Measurements from ENCODE around the gene MISP. TPM values are rescaled to one million over a fixed set of nuclear protein-coding genes. Genes with fewer than 3 reads are reported as not detected.
A peak's percentile ranks its signal among the peaks of the same experiment; 100 is the strongest.

The MISP gene
- total RNA-seq, 2 donors from 2014 or later, result 0.50 TPM; not detected in 1

DNA sequence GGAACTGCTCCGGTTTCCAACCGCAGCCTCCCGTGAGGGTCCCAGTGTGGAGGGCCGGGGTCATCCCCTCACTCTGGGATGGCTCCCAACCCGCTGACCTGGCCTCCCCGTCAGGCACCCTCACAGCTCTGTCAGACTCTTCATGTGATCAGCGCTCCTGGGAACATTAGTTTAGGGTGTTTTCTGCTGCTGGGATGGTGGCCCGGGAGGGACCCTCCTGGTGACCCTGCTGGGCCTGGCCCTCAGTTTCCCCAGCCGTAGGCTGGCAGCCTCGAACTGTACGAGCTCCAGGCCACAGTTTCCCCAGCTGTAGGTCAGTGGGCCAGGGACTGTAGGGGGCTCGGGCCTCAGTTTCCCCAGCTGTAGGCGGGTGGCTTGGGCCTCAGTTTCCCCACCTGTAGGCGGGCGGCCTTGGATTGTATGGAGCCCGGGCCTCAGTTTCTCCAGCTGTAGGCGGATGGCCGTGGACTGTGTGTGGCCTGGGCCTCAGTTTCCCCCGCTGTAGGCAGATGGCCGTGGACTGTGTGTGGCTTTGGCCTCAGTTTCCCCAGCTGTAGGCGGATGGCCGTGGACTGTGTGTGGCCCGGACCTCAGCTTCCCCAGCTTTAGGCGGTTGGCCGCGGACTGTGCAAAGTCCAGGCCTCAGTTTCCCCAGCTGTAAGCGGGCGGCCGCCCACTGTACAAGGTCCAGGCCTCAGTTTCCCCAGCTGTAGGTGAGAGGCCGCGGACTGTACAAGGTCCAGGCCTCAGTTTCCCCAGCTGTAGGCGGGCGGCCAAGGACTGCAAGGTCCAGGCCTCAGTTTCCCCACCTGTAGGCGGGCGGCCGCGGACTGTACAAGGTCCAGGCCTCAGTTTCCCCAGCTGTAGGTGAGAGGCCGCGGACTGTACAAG, 45.0 kb downstream of the MISP start:
- DNase-seq (ENCODE audit: low spot score in 2 of 2) (no peak), ATAC-seq (no peak)
- peak overlapping the region in 1 of 2 donors; percentile 92 for H3K27ac Mint-ChIP-seq
- H3K36me3 Mint-ChIP-seq, result peaks cover 26 to 27% of the 10 kb centered on the region in 2 donors
- no peaks in the 10 kb centered on the region for H3K9me3 Mint-ChIP-seq

DNA sequence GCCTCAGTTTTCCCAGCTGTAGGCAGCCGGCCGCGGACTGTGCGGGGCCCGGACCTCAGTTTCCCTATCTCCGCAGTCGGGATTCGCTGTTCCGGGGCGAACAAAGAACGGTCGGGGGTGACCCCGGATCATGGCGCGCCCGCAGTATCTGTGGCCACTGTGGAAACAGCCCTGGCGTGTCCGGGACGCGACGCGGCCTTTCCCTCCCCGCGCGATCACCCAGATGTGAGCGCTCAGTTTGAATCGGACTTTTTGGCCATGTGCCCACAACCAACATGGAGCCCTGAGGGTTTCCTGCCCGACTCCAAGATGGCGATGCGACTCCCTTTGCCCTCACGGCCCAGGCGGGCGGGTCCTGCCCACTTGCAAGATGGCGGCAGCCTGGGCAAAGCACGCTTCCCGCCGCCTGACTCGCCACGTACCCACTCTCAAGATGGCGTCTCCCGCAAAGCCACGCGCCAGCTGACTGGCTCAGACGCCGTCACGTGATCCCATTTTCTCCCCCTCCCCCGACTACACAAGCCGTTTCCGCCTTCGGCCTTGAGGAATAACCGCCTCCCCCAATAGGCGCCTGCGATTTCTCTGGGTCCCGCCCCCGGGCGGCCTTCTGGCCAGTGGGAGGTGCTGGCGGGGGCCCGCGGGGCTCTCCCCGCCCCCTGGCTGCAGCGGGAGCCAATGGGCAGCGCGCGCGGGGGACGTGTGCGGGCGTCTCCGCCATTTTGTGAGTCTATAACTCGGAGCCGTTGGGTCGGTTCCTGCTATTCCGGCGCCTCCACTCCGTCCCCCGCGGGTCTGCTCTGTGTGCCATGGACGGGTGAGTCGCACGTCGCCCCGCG, 46.0 kb downstream of the MISP start, which contains the start of gene PTBP1:
TSS of gene PTBP1 (plus strand) at position 761 of the 836 bp plus-strand sequence. CDS start at position 807, 46 bp downstream.
- Mint-ChIP-seq H3K27ac (peak within 1 kb of the TSS; percentile 92 to 97), H3K36me3 (peaks cover 26 to 27% of the 10 kb centered on the region in 2 donors), H3K9me3 (no peaks in the 10 kb centered on the region)
- ATAC-seq (peak; percentile 84 to 85), DNase-seq (ENCODE audit: low spot score in 2 of 2) (peak; percentile 97 to 100)

DNA sequence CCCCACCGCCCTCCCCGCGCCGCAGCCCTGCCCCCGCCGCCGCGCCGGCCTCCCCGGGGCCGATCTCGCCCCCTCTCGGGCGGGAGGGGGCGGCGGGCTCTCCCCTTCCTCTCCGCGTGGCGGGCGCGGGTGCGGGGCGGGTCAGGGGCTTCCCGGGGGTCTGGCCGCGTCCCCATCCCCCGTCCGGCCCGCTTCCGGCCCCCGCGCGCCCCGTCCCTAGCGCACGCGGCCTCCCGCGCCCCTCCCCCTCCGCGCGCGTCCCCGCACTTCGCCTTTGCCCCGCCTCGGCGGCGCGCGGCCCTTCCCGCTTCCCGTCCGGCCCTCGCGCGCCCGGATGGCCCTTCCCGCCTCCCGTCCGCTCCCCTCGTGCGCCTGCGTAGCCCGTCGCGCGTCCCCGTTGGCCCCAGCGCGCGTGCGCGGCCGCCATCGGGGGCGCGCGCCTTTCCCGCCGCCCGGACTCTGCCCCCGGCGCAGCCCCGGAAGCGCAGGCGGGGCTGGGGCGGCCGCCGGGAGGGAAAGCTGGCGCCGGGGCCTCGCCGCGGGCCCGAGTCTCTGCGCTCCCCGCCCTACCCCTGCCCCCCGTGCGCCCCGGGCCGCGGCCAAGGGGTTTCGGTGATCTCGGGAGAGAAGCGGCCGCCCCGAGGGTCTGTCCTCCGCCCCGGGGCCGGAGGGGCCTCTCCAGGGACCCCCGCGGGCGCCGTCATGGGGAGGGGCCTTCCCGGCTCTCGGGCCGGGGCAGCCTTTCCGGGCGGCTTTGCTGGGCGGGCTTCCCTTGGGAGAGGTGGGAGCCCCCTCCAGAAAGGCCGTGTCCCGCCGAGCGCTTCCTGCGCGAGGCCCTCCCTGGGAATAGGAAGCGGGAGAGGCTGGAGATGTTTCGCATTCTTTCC, 46.9 kb downstream of the MISP start:
- peak overlapping the region; percentile 92 to 97 for H3K27ac Mint-ChIP-seq
- peak; percentile 93 to 94 for DNase-seq (ENCODE audit: low spot score in 2 of 2)
- peak; percentile 37 to 43 for ATAC-seq
- H3K36me3 Mint-ChIP-seq, result peaks cover 31% of the 10 kb centered on the region in 2 donors
- no peaks in the 10 kb centered on the region for H3K9me3 Mint-ChIP-seq

DNA sequence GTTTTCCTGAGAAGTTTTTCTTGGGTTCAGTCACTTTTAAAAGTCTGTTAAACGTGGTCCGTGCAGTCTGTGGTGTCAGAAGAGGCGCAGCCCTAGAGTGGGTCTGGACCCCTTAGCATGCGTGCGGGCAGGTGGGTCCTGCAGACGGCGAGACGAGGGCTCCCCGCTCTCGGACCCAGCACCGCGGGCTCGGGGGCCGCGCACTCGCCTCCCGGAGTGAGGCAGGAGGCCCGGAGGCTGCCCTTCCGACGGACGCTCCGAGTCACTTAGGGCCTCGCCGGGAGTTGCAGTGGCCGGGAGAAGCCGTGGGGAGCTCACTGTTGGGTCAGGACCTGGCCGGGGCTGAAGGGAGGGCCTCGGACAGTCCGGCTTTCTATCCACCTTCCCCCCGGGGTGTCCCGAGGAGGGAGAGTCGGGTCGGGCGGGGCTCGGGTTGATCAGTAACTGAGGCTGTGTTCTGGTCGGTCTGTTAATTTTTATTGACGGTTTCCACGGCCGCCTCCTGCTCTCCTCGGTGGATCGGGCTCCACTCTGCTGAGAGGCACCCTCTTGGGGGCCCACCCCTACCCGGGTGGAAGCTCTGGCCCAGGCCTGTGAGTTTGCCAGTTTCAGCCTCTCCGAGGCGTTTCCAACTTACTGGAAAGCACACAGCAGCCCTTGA, 47.6 kb downstream of the MISP start:
- peak overlapping the region; percentile 92 to 97 for H3K27ac Mint-ChIP-seq
- ATAC-seq, result no peak
- H3K9me3 Mint-ChIP-seq, result no peaks in the 10 kb centered on the region
- peaks cover 36 to 37% of the 10 kb centered on the region in 2 donors for H3K36me3 Mint-ChIP-seq
- DNase-seq (ENCODE audit: low spot score in 2 of 2), result peak in 1 of 2 donors; percentile 38

DNA sequence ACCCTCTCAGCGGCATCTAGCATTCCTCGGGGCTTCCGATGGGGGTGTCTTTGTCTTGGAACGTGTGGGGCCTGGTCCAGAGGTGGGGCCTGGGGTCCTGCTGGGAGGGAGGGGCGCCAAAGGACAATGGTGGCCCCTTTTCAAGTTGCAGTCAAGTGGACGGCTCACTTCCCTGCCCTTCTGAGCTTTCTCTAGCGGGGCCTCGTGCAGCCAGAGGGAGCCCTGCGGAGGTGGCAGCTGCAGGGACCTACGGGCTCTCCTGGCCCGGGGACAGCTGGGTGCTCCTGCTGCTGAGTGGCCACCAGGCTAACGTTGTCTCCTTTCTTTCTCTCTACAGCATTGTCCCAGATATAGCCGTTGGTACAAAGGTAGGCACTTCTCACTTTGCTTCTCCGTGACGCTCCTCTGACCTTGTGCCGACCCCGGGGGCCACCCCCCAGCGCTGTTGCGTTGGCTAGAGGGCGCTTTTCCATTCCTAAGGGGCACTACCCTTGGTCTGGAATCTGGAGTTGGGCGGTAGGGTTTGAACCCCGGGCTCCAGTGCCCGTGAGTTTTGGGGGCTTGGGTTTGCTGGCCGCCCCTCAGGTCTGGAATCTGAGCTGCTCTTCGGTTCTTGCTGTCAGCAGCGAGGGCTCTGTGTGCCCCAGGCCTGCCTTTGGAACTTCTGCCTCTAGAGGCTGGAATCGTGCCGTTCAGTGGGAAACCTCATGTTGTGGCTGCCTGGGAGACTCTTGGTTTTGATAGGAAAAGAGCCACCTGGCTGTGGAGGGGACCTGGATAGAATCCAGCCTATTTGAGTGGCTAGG, 48.4 kb downstream of the MISP start:
- no peaks in the 10 kb centered on the region for H3K9me3 Mint-ChIP-seq
- H3K27ac Mint-ChIP-seq, result peak overlapping the region; percentile 92 to 97
- DNase-seq (ENCODE audit: low spot score in 2 of 2) (peak in 1 of 2 donors; percentile 36), ATAC-seq (no peak)
- peaks cover 36 to 40% of the 10 kb centered on the region in 2 donors for H3K36me3 Mint-ChIP-seq

DNA sequence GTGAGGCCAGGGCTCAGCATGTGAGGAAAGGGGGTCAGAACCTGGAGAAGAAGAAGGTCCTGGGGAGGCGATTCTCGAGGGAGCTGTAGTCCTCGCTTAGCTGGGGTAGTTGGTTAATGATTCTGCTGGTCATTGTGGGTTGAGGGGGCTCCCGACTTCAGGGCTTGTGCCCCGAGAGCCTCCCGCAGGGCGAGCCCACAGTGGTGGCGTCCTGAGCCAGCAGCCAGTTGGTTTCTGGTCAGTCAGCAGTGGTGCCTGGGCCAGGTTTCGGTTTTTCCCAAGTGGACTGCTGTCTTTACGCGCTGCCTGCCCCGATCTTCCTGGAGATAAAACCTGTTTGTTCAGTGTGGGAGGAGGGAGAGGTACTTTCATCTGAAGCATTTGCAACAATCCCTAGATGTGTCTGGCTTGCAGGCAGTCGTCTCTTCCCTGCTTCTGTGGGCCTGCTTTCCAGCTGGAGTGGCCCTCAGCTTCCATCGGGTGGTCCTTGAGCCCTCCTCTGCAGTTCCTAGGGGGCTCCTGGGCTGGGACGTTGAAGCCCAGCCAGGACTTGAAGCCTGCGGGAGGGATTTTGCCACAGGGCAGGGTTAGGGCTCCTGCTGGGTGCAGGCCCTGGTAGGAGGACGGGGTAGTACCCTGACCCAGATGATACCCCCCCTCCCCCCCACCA, 49.6 kb downstream of the MISP start:
- peaks cover 40 to 42% of the 10 kb centered on the region in 2 donors for H3K36me3 Mint-ChIP-seq
- ATAC-seq, result no peak
- H3K27ac Mint-ChIP-seq, result peak overlapping the region; percentile 92 to 97
- H3K9me3 Mint-ChIP-seq, result no peaks in the 10 kb centered on the region
- no peak for DNase-seq (ENCODE audit: low spot score in 2 of 2)

DNA sequence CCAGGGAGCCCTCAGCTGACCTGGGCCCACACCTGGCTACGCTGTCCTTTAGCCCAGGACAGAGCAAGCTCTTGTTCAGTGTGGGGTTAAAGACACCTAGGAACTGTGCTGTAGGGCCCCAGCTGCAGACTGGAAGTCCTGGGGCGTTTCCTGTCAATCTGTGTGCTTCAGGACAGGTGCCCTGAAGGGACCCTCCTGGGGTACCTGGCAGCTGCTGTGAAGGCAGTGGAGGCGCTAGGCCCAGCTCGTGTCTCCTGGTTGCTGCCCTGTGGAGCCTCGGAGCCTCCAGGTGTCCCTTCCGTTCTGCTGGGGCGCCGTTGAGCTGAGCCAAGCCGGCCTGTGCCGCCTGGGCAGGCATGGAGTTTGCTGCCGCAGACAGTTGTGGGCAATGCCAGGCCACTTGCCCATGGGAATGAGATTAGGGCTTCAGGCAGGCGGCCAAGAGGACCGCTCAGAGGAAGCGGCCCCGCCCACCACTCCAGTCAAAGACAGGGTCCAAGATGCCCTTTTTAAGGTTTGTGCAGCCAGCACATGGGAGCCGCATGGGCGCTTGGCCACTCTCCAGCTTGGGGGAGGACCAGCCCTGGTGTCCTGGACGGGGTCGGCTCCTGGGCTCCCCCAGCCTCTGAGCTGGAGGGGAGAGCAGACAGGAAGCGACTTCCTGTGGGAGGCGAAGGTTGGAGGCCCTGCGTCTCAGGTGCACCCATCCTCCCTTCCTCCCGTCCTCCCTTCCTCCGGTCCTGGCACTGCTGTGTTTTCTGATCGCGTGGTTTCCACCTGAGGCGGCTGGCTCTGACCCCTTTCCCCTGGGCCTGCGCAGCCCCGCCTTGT, 50.3 kb downstream of the MISP start:
- H3K36me3 Mint-ChIP-seq, result peaks cover 40 to 42% of the 10 kb centered on the region in 2 donors

DNA sequence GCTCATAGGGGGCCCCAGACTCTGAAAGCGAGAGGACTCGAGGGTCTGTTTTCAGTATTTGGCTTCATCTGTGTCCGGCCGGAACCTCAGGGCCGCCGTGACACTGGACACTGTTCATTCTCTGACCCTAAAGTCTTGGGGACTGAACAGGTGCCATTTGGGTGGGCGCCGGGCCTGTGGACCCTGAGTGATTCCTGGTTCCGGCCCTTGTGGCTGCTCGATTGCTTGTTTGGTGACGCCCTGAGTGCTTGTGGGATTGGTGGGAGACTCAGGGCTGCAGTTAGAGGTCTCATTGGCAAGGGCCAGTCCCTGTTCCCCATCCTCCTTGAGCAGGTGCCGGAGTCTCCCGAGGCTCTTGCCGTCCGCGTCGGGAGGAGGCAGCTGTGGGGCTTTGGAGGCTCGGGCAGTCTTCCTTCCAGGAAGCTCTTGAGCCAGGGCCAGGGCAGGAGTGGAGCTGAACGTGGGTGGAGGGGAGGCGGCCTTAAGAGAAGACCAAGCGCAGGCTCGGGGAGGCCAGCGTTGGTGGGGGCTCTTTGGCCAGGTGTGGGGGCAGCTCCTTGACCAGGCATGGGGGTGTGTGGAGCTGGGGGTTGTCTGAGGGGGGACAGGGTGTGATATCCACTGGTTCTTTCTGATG, 51.1 kb downstream of the MISP start:
- Mint-ChIP-seq H3K36me3 (peaks cover 35 to 46% of the 10 kb centered on the region in 2 donors), H3K9me3 (no peaks in the 10 kb centered on the region), H3K27ac (peak overlapping the region; percentile 92 to 98)
- no peak for ATAC-seq
- no peak for DNase-seq (ENCODE audit: low spot score in 2 of 2)

More for the DNA sequence above, 50.3 kb downstream of the MISP start:
- no peaks in the 10 kb centered on the region for H3K9me3 Mint-ChIP-seq
- ATAC-seq (no peak), DNase-seq (ENCODE audit: low spot score in 2 of 2) (peak in 1 of 2 donors; percentile 41)
- H3K27ac Mint-ChIP-seq, result peak overlapping the region; percentile 92 to 98

DNA sequence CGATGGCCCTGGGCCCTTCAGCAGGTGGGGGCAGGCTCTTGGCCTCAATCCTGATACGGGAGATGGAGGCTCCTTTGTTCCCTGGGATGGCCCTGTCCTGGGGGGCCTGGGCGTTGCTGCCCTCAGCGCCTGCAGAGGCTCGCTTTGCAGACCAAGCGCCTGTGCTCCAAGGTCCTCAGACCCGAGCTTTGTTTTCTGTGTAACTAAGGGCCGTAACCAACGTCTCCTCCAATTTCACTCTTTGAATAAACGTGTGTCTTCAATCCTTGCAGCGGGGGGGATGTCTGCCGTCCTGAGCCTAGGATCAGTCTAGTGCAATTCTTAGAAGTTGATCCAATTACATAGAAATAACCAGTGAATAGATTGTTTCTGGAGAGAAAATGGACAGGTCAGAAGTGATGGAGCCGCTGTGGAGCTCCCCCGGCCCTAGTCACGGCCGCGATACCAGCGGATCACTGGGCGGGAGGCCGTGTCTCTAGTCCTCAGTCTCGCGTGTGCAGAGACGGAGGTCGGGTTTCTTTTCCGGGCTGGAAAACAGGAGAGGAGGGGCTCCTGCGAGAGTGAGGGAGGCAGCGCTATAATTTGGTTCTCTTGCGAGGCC, 51.7 kb downstream of the MISP start:
- DNase-seq (ENCODE audit: low spot score in 2 of 2) (no peak), ATAC-seq (no peak)
- Mint-ChIP-seq H3K36me3 (peaks cover 41 to 52% of the 10 kb centered on the region in 2 donors), H3K27ac (peak overlapping the region; percentile 92 to 98), H3K9me3 (no peaks in the 10 kb centered on the region)

DNA sequence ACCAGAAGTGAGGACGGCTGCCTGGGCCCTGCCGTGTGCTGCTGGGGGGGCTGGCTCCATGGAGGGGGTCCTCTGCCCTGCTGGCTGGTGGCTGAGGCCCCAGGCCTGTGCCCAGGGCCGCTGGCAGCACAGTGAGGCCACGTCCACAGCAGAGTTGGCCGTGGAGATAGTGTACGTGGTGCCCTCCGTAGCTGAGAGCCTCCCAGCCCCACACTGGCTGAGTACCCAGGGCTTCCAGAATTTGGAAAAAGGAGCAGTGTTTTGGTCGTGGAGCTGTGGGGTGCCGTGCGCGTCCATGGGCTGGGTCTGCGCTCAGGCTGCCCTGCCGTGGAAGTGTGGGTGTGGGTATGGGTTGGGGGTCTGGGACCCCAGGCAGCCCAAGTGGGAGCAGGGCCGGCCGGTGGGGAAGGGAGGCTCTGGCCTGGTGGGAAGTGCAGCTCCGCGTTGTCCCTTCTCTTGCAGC, 52.2 kb downstream of the MISP start:
- Mint-ChIP-seq H3K9me3 (no peaks in the 10 kb centered on the region), H3K36me3 (peaks cover 47 to 56% of the 10 kb centered on the region in 2 donors), H3K27ac (peak overlapping the region; percentile 92 to 98)
- no peak for DNase-seq (ENCODE audit: low spot score in 2 of 2)
- ATAC-seq, result no peak

DNA sequence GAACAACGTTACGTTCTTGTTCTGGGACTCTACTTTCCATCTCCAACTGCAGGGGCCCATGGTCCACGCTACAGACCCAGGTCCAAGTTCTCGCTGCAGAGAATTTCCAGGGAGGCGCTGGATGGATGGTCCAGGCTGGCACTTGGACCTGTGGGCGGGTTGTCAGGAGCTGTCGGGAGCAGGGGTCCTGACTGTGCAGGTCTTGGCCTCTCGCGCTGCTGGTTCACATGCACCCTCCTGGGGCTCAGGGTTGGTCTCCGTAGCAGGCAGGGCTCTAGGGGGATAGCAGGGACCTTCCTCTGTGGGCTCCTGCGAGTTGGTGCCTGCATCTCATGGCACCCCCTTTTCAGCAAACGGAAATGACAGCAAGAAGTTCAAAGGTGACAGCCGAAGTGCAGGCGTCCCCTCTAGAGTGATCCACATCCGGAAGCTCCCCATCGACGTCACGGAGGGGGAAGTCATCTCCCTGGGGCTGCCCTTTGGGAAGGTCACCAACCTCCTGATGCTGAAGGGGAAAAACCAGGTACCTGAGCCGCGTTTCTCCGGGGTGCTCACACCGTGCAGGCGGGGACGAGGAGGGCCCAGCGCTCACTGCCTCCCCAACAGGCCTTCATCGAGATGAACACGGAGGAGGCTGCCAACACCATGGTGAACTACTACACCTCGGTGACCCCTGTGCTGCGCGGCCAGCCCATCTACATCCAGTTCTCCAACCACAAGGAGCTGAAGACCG, 52.9 kb downstream of the MISP start:
- Mint-ChIP-seq H3K27ac (peak overlapping the region; percentile 92 to 98), H3K9me3 (no peaks in the 10 kb centered on the region), H3K36me3 (peaks cover 45 to 50% of the 10 kb centered on the region in 2 donors)
- DNase-seq (ENCODE audit: low spot score in 2 of 2) (no peak), ATAC-seq (no peak)

DNA sequence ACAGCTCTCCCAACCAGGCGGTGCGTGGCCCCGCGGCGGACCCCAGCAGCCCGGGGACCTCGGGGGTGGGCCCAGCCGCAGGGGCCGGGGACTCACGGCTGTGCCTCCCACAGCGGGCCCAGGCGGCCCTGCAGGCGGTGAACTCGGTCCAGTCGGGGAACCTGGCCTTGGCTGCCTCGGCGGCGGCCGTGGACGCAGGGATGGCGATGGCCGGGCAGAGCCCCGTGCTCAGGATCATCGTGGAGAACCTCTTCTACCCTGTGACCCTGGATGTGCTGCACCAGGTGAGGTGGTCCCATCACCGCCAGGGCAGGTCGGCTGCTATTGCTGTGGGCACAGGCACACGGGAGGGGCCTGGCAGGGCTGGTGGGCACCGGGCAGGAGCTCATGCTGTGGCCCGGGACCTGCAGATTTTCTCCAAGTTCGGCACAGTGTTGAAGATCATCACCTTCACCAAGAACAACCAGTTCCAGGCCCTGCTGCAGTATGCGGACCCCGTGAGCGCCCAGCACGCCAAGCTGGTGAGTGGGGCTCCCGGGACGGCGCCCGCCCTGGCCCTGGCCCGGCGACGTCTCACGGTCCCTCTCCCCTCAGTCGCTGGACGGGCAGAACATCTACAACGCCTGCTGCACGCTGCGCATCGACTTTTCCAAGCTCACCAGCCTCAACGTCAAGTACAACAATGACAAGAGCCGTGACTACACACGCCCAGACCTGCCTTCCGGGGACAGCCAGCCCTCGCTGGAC, 53.7 kb downstream of the MISP start:
- Mint-ChIP-seq H3K27ac (peak overlapping the region; percentile 90 to 92), H3K36me3 (peaks cover 38 to 45% of the 10 kb centered on the region in 2 donors), H3K9me3 (no peaks in the 10 kb centered on the region)
- DNase-seq (ENCODE audit: low spot score in 2 of 2) (no peak), ATAC-seq (no peak)
